Upper lobe of left lung (tissue), 6 donors: ENCODE results near the gene ATF5. TPM values are rescaled to one million over a fixed set of nuclear protein-coding genes. Genes with fewer than 3 reads are reported as not detected.

ENCODE experiments used
- ATAC-seq, 2 donors: fragments of 200-7000 bp; cut with Tn5 transposase; one replicate each; pipeline ENCODE4 v1.9.1; 2022; ENCODE audit warnings: mild to moderate bottlenecking in 2 of 2, moderate library complexity in 2 of 2; ENCODE audit not compliant: low FRiP score in 2 of 2
- DNase-seq, 2 donors: peaks; one replicate each; pipeline ENCODE4 v3.0.0-alpha.2; 2019 to 2020
- H3K27ac ChIP-seq, 4 donors: fragments of 200-600 bp; sonication (generic); one replicate each; pipeline ENCODE4 v1.5.1; 2016 to 2019
- H3K27me3 ChIP-seq, 4 donors: fragments of 200-600 bp; sonication (generic); one replicate each; pipeline ENCODE4 v1.5.1; 2017 to 2019
- H3K36me3 ChIP-seq, 4 donors: fragments of 200-600 bp; sonication (generic); one replicate each; pipeline ENCODE4 v1.5.1; 2016 to 2019
- H3K4me1 ChIP-seq, 4 donors: fragments of 200-600 bp; sonication (generic); one replicate each; pipeline ENCODE4 v1.5.1; 2018 to 2019
- H3K4me3 ChIP-seq, 4 donors: fragments of 200-600 bp; sonication (generic); one replicate each; pipeline ENCODE4 v1.5.1; 2017 to 2019; ENCODE audit warnings: mild to moderate bottlenecking in 2 of 4, moderate library complexity in 1 of 4
- H3K9me3 ChIP-seq, 4 donors: fragments of 200-600 bp; sonication (generic); one replicate each; pipeline ENCODE4 v1.5.1; 2018 to 2019
- EP300 ChIP-seq, 4 donors: sonication (generic); formaldehyde crosslinking; IDR thresholded peaks; one replicate each; pipeline ENCODE4 v1.5.1; 2017; ENCODE audit warnings: antibody characterized with exemption in 4 of 4, control low read depth in 2 of 4
- POLR2A ChIP-seq, 4 donors: fragments of 450-650 bp; IDR thresholded peaks; one replicate each; pipeline ENCODE4 v1.5.1; 2016 to 2017; ENCODE audit warnings: antibody characterized with exemption in 4 of 4, mild to moderate bottlenecking in 2 of 4
- POLR2AphosphoS5 ChIP-seq, 2 donors: sonication (generic); formaldehyde crosslinking; IDR thresholded peaks; one replicate each; pipeline ENCODE4 v1.5.1; 2017; ENCODE audit warnings: antibody characterized with exemption in 2 of 2
- WGBS, 2 donors: methylation state at CpG; one replicate each; pipeline ENCODE4 v1.1.5; 2017 to 2018; 5-methylcytosine and 5-hydroxymethylcytosine counted together
- total RNA-seq, 6 donors: library from RNA; depleted of rRNA in 4 of 6; stranded (reverse); fragments of >200 nt in 4 of 6; gene quantifications; one replicate each; pipeline versions ENCODE4 v1.1.0 to v1.2.1, GENCODE V29; 2016 to 2021
- TF ChIP-seq, protein P1 (sequence below), 6 experiments: fragments of 450-650 bp in 4 of 6; fragments of 200-600 bp in 2 of 6; sonication (generic) in 2 of 6; IDR thresholded peaks; one replicate each; pipeline ENCODE4 v1.5.1; 2016 to 2019; ENCODE audit warnings: antibody characterized with exemption in 6 of 6
- donor health status: DM: no; HTN: no; CAD: no; lungs with moderate emphysema.
- donor health status: DM: no; HTN: yes; CAD: no; lungs with severe emphysema.

ATF5 gene
- 10 to 100 TPM; 10.0 to 25.8 (median 15.3) TPM for total RNA-seq

- H3K4me3 ChIP-seq, result peak within 1 kb of the TSS; percentile 73 to 100 (median 84)
- 0% methylated on average over 44 to 48 of the region's 48 CpGs for WGBS, 2 donors
- H3K9me3 ChIP-seq, result no peaks in the 10 kb centered on the region
- TF ChIP-seq POLR2A (IDR thresholded peaks at IDR 0.05) (peak in 1 of 4 donors; percentile 19), POLR2AphosphoS5 (IDR thresholded peaks at IDR 0.05) (peak; percentile 40 to 41), EP300 (IDR thresholded peaks at IDR 0.05) (no peak)
- DNase-seq (peak; percentile 81 to 99), ATAC-seq (peak; percentile 78 to 84)
- H3K27me3 ChIP-seq, result no peaks in the 10 kb centered on the region
- H3K4me1 ChIP-seq, result peaks cover 25 to 43% (median 27%) of the 10 kb centered on the region in 4 donors
- H3K36me3 ChIP-seq, result peaks cover 0 to 30% (median 21%) of the 10 kb centered on the region in 4 donors
- peak within 1 kb of the TSS; percentile 91 to 97 (median 94) for H3K27ac ChIP-seq
Measured at GRCh38 chr19:49929121-49929610, at the start of gene ATF5, which contains the start of gene NUP62. Gene ATF5 (plus strand): TSS chr19:49929205. CDS start chr19:49930851, 1,646 bp downstream. Gene NUP62 (minus strand): TSS chr19:49929504. CDS start chr19:49909807, 19,697 bp downstream.

GRCh38 chr19:49879243-49879963, 49.6 kb upstream of the ATF5 start:
- ATAC-seq (no peak), DNase-seq (no peak)
- Histone ChIP-seq H3K4me3 (no peak overlapping the region), H3K36me3 (peaks cover 44 to 50% (median 47%) of the 10 kb centered on the region in 4 donors), H3K27me3 (no peaks in the 10 kb centered on the region), H3K27ac (peak overlapping the region in 2 of 4 donors; percentile 99), H3K4me1 (peaks cover 17 to 26% (median 25%) of the 10 kb centered on the region in 4 donors), H3K9me3 (no peaks in the 10 kb centered on the region)
- TF ChIP-seq POLR2AphosphoS5 (IDR thresholded peaks at IDR 0.05) (no peak), POLR2A (IDR thresholded peaks at IDR 0.05) (no peak), EP300 (IDR thresholded peaks at IDR 0.05) (no peak)
- TF ChIP-seq, protein P1, sequence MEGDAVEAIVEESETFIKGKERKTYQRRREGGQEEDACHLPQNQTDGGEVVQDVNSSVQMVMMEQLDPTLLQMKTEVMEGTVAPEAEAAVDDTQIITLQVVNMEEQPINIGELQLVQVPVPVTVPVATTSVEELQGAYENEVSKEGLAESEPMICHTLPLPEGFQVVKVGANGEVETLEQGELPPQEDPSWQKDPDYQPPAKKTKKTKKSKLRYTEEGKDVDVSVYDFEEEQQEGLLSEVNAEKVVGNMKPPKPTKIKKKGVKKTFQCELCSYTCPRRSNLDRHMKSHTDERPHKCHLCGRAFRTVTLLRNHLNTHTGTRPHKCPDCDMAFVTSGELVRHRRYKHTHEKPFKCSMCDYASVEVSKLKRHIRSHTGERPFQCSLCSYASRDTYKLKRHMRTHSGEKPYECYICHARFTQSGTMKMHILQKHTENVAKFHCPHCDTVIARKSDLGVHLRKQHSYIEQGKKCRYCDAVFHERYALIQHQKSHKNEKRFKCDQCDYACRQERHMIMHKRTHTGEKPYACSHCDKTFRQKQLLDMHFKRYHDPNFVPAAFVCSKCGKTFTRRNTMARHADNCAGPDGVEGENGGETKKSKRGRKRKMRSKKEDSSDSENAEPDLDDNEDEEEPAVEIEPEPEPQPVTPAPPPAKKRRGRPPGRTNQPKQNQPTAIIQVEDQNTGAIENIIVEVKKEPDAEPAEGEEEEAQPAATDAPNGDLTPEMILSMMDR (IDR thresholded peaks at IDR 0.05), result no peak
- 94% methylated on average over 12 of the region's 12 CpGs for WGBS, 2 donors

- TF ChIP-seq POLR2AphosphoS5 (IDR thresholded peaks at IDR 0.05), result no peak
- H3K4me3 ChIP-seq, result no peak overlapping the region
- H3K36me3 ChIP-seq, result peaks cover 51 to 59% (median 55%) of the 10 kb centered on the region in 4 donors
- 93 to 99% methylated on average over 8 to 10 of the region's 10 CpGs for WGBS, 2 donors
- DNase-seq (no peak), ATAC-seq (no peak)
- no peaks in the 10 kb centered on the region for H3K27me3 ChIP-seq
- H3K9me3 ChIP-seq, result no peaks in the 10 kb centered on the region
- no peak overlapping the region for H3K27ac ChIP-seq
- H3K4me1 ChIP-seq, result peaks cover 12 to 18% (median 17%) of the 10 kb centered on the region in 4 donors
Measured at GRCh38 chr19:49880162-49880869, 48.7 kb upstream of the ATF5 start.

- Histone ChIP-seq H3K27ac (no peak overlapping the region), H3K27me3 (no peaks in the 10 kb centered on the region), H3K4me3 (no peak overlapping the region), H3K36me3 (peaks cover 51 to 66% (median 61%) of the 10 kb centered on the region in 4 donors), H3K4me1 (peaks cover 7 to 13% (median 11%) of the 10 kb centered on the region in 4 donors), H3K9me3 (no peaks in the 10 kb centered on the region)
- no peak for ATAC-seq
- WGBS, 2 donors, result 88 to 100% methylated on average over 1 to 17 of the region's 17 CpGs
- no peak for TF ChIP-seq EP300 (IDR thresholded peaks at IDR 0.05)
- no peak for TF ChIP-seq POLR2AphosphoS5 (IDR thresholded peaks at IDR 0.05)
- TF ChIP-seq, protein P1 (IDR thresholded peaks at IDR 0.05), result no peak
- no peak for TF ChIP-seq POLR2A (IDR thresholded peaks at IDR 0.05)
- peak in 1 of 2 donors; percentile 79 for DNase-seq
Measured at GRCh38 chr19:49881186-49881585, 47.8 kb upstream of the ATF5 start.

- TF ChIP-seq POLR2A (IDR thresholded peaks at IDR 0.05), result no peak
- TF ChIP-seq EP300 (IDR thresholded peaks at IDR 0.05), result no peak
- TF ChIP-seq, protein P1 (IDR thresholded peaks at IDR 0.05), result no peak
- no peak for TF ChIP-seq POLR2AphosphoS5 (IDR thresholded peaks at IDR 0.05)
- Histone ChIP-seq H3K27ac (no peak overlapping the region), H3K4me1 (peaks cover 7 to 13% (median 11%) of the 10 kb centered on the region in 4 donors), H3K27me3 (no peaks in the 10 kb centered on the region), H3K4me3 (no peak overlapping the region), H3K9me3 (no peaks in the 10 kb centered on the region), H3K36me3 (peaks cover 51 to 71% (median 63%) of the 10 kb centered on the region in 4 donors)
- no peak for ATAC-seq
- WGBS, 2 donors, result 87 to 94% methylated on average over 30 to 31 of the region's 31 CpGs
- peak in 1 of 2 donors; percentile 50 for DNase-seq
Measured at GRCh38 chr19:49881672-49882394, 47.2 kb upstream of the ATF5 start.
